ENCODE results near the gene TAS1R3.
A peak's percentile ranks its signal among the peaks of the same experiment; 100 is the strongest.

The TAS1R3 gene

GRCh38 chr1:1331068-1331965 lies at the start of gene TAS1R3:
TSS of gene TAS1R3 (plus strand) at chr1:1331280. CDS start at chr1:1331346, 66 bp downstream.
- no peak for DNase-seq

GRCh38 chr1:1281533-1282321 lies 49.4 kb upstream of the TAS1R3 start:
- DNase-seq = no peak

- no peak for DNase-seq
Observed at GRCh38 chr1:1282998-1283397, 48.1 kb upstream of the TAS1R3 start.

- DNase-seq = no peak
Observed at GRCh38 chr1:1283821-1284220, 47.3 kb upstream of the TAS1R3 start.

- DNase-seq = no peak
Observed at GRCh38 chr1:1284221-1285101, 46.6 kb upstream of the TAS1R3 start.

GRCh38 chr1:1285102-1285571 lies 45.9 kb upstream of the TAS1R3 start:
- DNase-seq = no peak

- DNase-seq = no peak
Observed at GRCh38 chr1:1285611-1286311, 45.3 kb upstream of the TAS1R3 start.

GRCh38 chr1:1286313-1287261 lies 44.5 kb upstream of the TAS1R3 start:
- no peak for DNase-seq

GRCh38 chr1:1287288-1288110 lies 43.6 kb upstream of the TAS1R3 start:
- no peak for DNase-seq

GRCh38 chr1:1290238-1290731 lies 40.8 kb upstream of the TAS1R3 start:
- peak; percentile 21 for DNase-seq

- no peak for DNase-seq
Observed at GRCh38 chr1:1291023-1291528, 40.0 kb upstream of the TAS1R3 start.

GRCh38 chr1:1291548-1292441 lies 39.3 kb upstream of the TAS1R3 start:
- DNase-seq = peak; percentile 84

GRCh38 chr1:1292442-1292779 lies 38.7 kb upstream of the TAS1R3 start:
- no peak for DNase-seq

- DNase-seq = no peak
Observed at GRCh38 chr1:1292851-1293250, 38.2 kb upstream of the TAS1R3 start.

GRCh38 chr1:1293263-1294249 lies 37.5 kb upstream of the TAS1R3 start:
- no peak for DNase-seq

GRCh38 chr1:1294250-1294890 lies 36.7 kb upstream of the TAS1R3 start:
- DNase-seq = no peak

Data from NCI-H2171 (cell line).